Fibroblast of lung (primary cell): ENCODE data around the gene SIGLEC9. TPM values are rescaled to one million over a fixed set of nuclear protein-coding genes. Genes with fewer than 3 reads are reported as not detected.

Experiments used
- DNase-seq, 2 donors: peaks; one replicate each; pipeline versions ENCODE4 v3.0.0 to v3.0.0-alpha.2; 2010; ENCODE audit warnings: low read depth in 2 of 2
- H2AFZ ChIP-seq: 2 replicates; pipeline ENCODE4 v1.5.1; 2012; ENCODE audit warnings: low read length, control low read depth, inconsistent platforms
- H3K27ac ChIP-seq: 2 replicates; pipeline ENCODE4 v1.5.1; 2011; ENCODE audit warnings: low read length, control low read depth; ENCODE audit not compliant: insufficient read depth
- H3K27me3 ChIP-seq: 2 replicates; pipeline ENCODE4 v1.5.1; 2011; ENCODE audit warnings: mild to moderate bottlenecking, low read length; ENCODE audit not compliant: control insufficient read depth, insufficient read depth
- H3K36me3 ChIP-seq: 2 replicates; pipeline ENCODE4 v1.5.1; 2011; ENCODE audit warnings: low read length; ENCODE audit not compliant: control insufficient read depth, insufficient read depth
- H3K4me1 ChIP-seq: 2 replicates; pipeline ENCODE4 v1.5.1; 2011; ENCODE audit warnings: low read length; ENCODE audit not compliant: control insufficient read depth, insufficient read depth; ENCODE audit errors: extremely low read depth
- H3K4me2 ChIP-seq: 2 replicates; pipeline ENCODE4 v1.5.1; 2011; ENCODE audit warnings: low read length, control low read depth; ENCODE audit not compliant: insufficient read depth; ENCODE audit errors: extremely low read depth
- H3K4me3 ChIP-seq, 4 experiments: fragments of 200-600 bp in 1 of 4; sonication (generic) in 1 of 4; replicated peaks in 1 of 4; 2 replicates each; pipeline ENCODE4 v1.5.1; 2011 to 2016; ENCODE audit warnings: low read length in 4 of 4, low read depth in 3 of 4, mild to moderate bottlenecking in 3 of 4, control low read depth in 2 of 4, inconsistent platforms in 1 of 4, mixed read lengths in 1 of 4; ENCODE audit not compliant: insufficient read depth in 1 of 4; ENCODE audit errors: control extremely low read depth in 1 of 4
- H3K79me2 ChIP-seq: 2 replicates; pipeline ENCODE4 v1.5.1; 2012; ENCODE audit warnings: mild to moderate bottlenecking, low read length, inconsistent platforms; ENCODE audit not compliant: control insufficient read depth, insufficient read depth
- H3K9ac ChIP-seq: 2 replicates; pipeline ENCODE4 v1.5.1; 2011; ENCODE audit warnings: mild to moderate bottlenecking, low read length, control low read depth; ENCODE audit not compliant: insufficient read depth
- H3K9me3 ChIP-seq: 2 replicates; pipeline ENCODE4 v1.5.1; 2012; ENCODE audit warnings: low read depth, low read length; ENCODE audit not compliant: control insufficient read depth, insufficient read depth
- H4K20me1 ChIP-seq: 2 replicates; pipeline ENCODE4 v1.5.1; 2011; ENCODE audit warnings: low read length; ENCODE audit not compliant: control insufficient read depth, insufficient read depth; ENCODE audit errors: extremely low read depth
- CTCF ChIP-seq, 2 donors: IDR thresholded peaks in 1 of 2; conservative IDR thresholded peaks in 1 of 2; 1 replicate in 1 of 2; 2 replicates in 1 of 2; pipeline ENCODE4 v1.5.1; 2011 to 2012; ENCODE audit warnings: low read length in 2 of 2, control low read depth in 1 of 2, inconsistent platforms in 1 of 2, low read depth in 1 of 2, mild to moderate bottlenecking in 1 of 2
- EZH2 ChIP-seq: IDR thresholded peaks from 2 replicates; pipeline ENCODE4 v1.5.1; 2012; ENCODE audit warnings: low read length, control low read depth, mild to moderate bottlenecking; ENCODE audit errors: missing control alignments
- polyA plus RNA-seq, 2 donors: library from polyadenylated mRNA; depleted of rRNA in 1 of 2; stranded (reverse) in 1 of 2; unstranded in 1 of 2; fragments of >200 nt; gene quantifications; 2 replicates each; pipeline ENCODE4 v1.2.1, GENCODE V29; 2011 to 2012; ENCODE audit warnings: missing spikeins in 1 of 2
- total RNA-seq: library from RNA; depleted of rRNA; stranded (reverse); fragments of >200 nt; gene quantifications from 2 replicates; pipeline ENCODE4 v1.2.1, GENCODE V29; 2014

The SIGLEC9 gene
- total and polyA plus RNA-seq, 2 donors (not counting 1 experiment from before 2014, with no cell fraction given), result not detected

DNA sequence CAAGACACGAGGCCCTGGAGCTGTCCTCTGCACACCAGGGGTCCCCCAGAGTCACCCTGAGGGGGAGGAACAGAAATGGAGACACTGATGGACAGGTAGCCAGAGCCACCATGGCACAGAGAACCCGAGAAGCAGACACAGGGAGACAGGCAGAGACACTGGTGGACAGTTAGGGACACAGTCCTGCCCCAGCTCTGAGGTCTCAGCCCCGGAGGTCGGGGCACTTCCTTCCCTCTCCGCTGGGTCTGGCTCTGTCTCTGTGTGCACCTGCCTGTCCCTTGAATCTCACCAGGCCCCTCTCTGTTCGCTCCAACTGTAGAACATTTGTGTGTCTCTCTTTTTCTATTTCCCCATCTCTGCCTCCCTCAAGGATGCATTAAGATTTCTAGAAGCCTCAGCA lies 46.6 kb upstream of the SIGLEC9 start:
- no peaks in the 10 kb centered on the region for H3K9me3 ChIP-seq
- H3K27me3 ChIP-seq, result no peaks in the 10 kb centered on the region

DNA sequence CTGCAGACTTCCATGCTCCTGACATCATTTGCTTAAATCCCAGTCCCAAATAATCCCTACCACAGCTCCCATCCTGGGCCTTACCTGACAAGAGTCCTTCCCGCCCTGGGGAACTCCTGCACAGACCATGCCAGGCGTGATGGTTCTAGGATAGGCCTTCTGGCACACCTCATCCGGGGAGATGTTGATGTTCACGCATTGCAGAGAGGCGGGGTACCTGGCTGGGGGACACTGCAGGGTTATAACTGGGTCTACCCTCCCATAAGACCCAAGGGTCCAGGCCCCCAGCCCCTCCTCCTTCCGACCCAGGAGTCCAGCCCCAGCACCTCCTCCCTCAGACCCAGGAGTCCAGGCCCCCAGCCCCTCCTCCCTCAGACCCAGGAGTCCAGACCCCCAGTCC lies 46.0 kb upstream of the SIGLEC9 start:
- TF ChIP-seq EZH2, result no peak
- no peak for TF ChIP-seq CTCF (conservative IDR thresholded peaks at IDR 0.05 in 1 of 2, IDR thresholded peaks at IDR 0.05 in 1 of 2; ENCODE audit: low read depth in 1 of 2, low read length in 2 of 2)
- Histone ChIP-seq H3K4me2 (no peak overlapping the region), H3K4me3 (no peak overlapping the region), H4K20me1 (no peaks in the 10 kb centered on the region), H3K27me3 (no peaks in the 10 kb centered on the region), H3K9me3 (no peaks in the 10 kb centered on the region), H3K9ac (no peak overlapping the region), H3K4me1 (no peaks in the 10 kb centered on the region), H3K36me3 (no peaks in the 10 kb centered on the region), H3K27ac (no peak overlapping the region), H2AFZ (no peak overlapping the region), H3K79me2 (no peaks in the 10 kb centered on the region)
- DNase-seq, result no peak

More for the DNA sequence above, 46.6 kb upstream of the SIGLEC9 start:
- no peak for DNase-seq
- Histone ChIP-seq H3K36me3 (no peaks in the 10 kb centered on the region), H3K79me2 (no peaks in the 10 kb centered on the region), H3K4me3 (no peak overlapping the region), H4K20me1 (no peaks in the 10 kb centered on the region), H3K27ac (no peak overlapping the region), H3K9ac (no peak overlapping the region), H3K4me1 (no peaks in the 10 kb centered on the region), H2AFZ (no peak overlapping the region), H3K4me2 (no peak overlapping the region)
- TF ChIP-seq EZH2 (no peak), CTCF (conservative IDR thresholded peaks at IDR 0.05 in 1 of 2, IDR thresholded peaks at IDR 0.05 in 1 of 2; ENCODE audit: low read depth in 1 of 2, low read length in 2 of 2) (no peak)

- no peak overlapping the region for H3K4me3 ChIP-seq
- H4K20me1 ChIP-seq, result no peaks in the 10 kb centered on the region
- H3K36me3 ChIP-seq, result no peaks in the 10 kb centered on the region
- no peaks in the 10 kb centered on the region for H3K27me3 ChIP-seq
- no peak for DNase-seq
- H3K4me1 ChIP-seq, result no peaks in the 10 kb centered on the region
- no peak overlapping the region for H2AFZ ChIP-seq
- H3K4me2 ChIP-seq, result no peak overlapping the region
- H3K79me2 ChIP-seq, result no peaks in the 10 kb centered on the region
- no peaks in the 10 kb centered on the region for H3K9me3 ChIP-seq
- no peak for TF ChIP-seq EZH2
- TF ChIP-seq CTCF (conservative IDR thresholded peaks at IDR 0.05 in 1 of 2, IDR thresholded peaks at IDR 0.05 in 1 of 2; ENCODE audit: low read depth in 1 of 2, low read length in 2 of 2), result no peak
- no peak overlapping the region for H3K27ac ChIP-seq
- no peak overlapping the region for H3K9ac ChIP-seq
Measured at GRCh38 chr19:51079481-51080110, 45.1 kb upstream of the SIGLEC9 start.
